GM04503 (cell line): ENCODE measurements around the gene ZBTB7B.

ENCODE experiments used
- DNase-seq: peaks from one replicate; pipeline ENCODE4 v3.0.0-alpha.2; 2012; ENCODE audit warnings: low read depth

Gene ZBTB7B

GRCh38 chr1:155038602-155039307 lies 36.2 kb downstream of the ZBTB7B start:
- no peak for DNase-seq

- no peak for DNase-seq
These were observed 36.7 kb downstream of the ZBTB7B start for GRCh38 chr1:155039308-155039669.

GRCh38 chr1:155040358-155041093 lies 37.9 kb downstream of the ZBTB7B start:
- DNase-seq: no peak

- no peak for DNase-seq
These were observed 40.2 kb downstream of the ZBTB7B start for GRCh38 chr1:155042789-155043188.

GRCh38 chr1:155043301-155043702 lies 40.7 kb downstream of the ZBTB7B start:
- DNase-seq: no peak

- DNase-seq: no peak
These were observed 41.2 kb downstream of the ZBTB7B start for GRCh38 chr1:155043793-155044192.

GRCh38 chr1:155044365-155044764 lies 41.8 kb downstream of the ZBTB7B start:
- no peak for DNase-seq

GRCh38 chr1:155044812-155045657 lies 42.4 kb downstream of the ZBTB7B start:
- DNase-seq: no peak

GRCh38 chr1:155048449-155049334 lies 46.1 kb downstream of the ZBTB7B start:
- no peak for DNase-seq

GRCh38 chr1:155049651-155050559 lies 47.3 kb downstream of the ZBTB7B start:
- DNase-seq: no peak

GRCh38 chr1:155050560-155051341 lies 48.1 kb downstream of the ZBTB7B start, which contains the start of gene ADAM15:
TSS of gene ADAM15 (plus strand) at chr1:155051316. CDS start at chr1:155051387, 71 bp downstream.
- no peak for DNase-seq

GRCh38 chr1:155051342-155051776 lies 48.8 kb downstream of the ZBTB7B start:
- no peak for DNase-seq

- DNase-seq: no peak
These were observed 49.3 kb downstream of the ZBTB7B start for GRCh38 chr1:155051777-155052398.

- DNase-seq: no peak
These were observed 50.1 kb downstream of the ZBTB7B start for GRCh38 chr1:155052439-155053395.

GRCh38 chr1:155053531-155054105 lies 51.0 kb downstream of the ZBTB7B start:
- no peak for DNase-seq

- DNase-seq: no peak
These were observed 54.5 kb downstream of the ZBTB7B start for GRCh38 chr1:155057104-155057503.

GRCh38 chr1:155057788-155058211 lies 55.2 kb downstream of the ZBTB7B start:
- no peak for DNase-seq

GRCh38 chr1:155060736-155061135 lies 58.1 kb downstream of the ZBTB7B start:
- DNase-seq: no peak
